ENCODE data around the gene CNGA3. TPM values are rescaled to one million over a fixed set of nuclear protein-coding genes. Genes with fewer than 3 reads are reported as not detected.

CNGA3 gene
- total RNA-seq, 1 experiment from 2014 or later, result not detected

DNA sequence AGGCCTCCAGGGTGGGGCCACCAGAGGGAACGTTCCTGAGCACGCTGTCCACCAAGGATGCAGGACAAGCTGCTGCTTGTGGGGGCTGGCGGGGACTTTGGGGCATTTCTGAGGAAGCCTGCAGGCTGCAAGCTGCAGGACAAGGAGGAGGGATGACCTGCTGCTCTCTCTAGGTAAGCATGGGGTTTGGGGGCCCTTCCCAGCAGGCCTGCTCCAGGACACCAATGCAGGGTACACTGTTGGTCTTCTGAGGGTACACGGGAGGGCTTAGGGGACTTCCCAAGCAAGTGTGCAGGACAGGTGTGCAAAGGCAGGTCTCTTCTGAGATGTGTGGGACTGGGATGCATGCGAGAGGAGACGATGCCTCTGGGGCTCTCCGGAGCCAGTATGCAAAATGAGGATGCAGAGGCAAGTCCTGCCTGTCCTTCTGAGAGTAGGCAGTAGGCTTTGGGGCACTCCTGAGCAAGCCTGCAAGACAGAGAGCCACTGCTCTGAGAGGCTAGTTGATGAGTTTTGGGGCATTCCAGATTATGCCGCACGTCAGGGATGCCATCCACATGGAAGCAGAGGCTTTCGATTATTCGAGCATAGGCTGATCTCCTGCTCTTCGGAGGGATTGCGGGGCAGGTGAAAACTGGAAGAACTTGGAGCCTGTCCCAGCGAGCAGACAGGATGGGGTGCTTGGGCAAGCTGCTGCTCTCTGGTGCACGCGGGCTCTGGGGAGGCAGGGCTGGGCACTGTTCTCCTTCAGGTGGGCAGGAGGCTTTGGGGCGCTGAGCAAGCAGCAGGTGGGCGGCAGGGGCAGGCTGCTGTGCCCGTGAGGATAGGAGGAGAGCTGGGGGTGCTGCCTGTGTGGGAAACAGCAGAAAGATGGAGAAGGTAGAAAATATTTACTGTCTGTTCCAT lies 44.6 kb downstream of the CNGA3 start:
- no TSS peak for BruUV-seq (replicated peaks)
- DNase-seq, result no peak
- no peak overlapping the region for H3K4me3 ChIP-seq (ENCODE audit: low read length)
- H3F3A ChIP-seq (ENCODE audit: low read length, unreplicated experiment), result no peaks in the 10 kb centered on the region
- H3K9me3 ChIP-seq (ENCODE audit: low read length), result no peaks in the 10 kb centered on the region
- ChIA-PET POLR2A (ENCODE audit: unreplicated experiment) (no interaction called here), CTCF (no interaction called here)
- no peaks in the 10 kb centered on the region for H4K20me1 ChIP-seq (ENCODE audit: low read length)
- no peak overlapping the region for H3K9ac ChIP-seq (ENCODE audit: low read length)
- intact Hi-C loops (cut with micrococcal nuclease), result no loop called here
- H3K27ac ChIP-seq (ENCODE audit: low read length), result no peak overlapping the region
- no peaks in the 10 kb centered on the region for H3K79me2 ChIP-seq (ENCODE audit: low read length)
- no peak overlapping the region for H3K4me2 ChIP-seq (ENCODE audit: low read length)
- no peaks in the 10 kb centered on the region for H3K9me2 ChIP-seq (replicated peaks; ENCODE audit: low read length)
- no peak for ATAC-seq
- TF ChIP-seq EZH2phosphoT487 (IDR thresholded peaks at IDR 0.05; ENCODE audit: borderline replicate concordance, low read length) (no peak), EZH2 (IDR thresholded peaks at IDR 0.05; ENCODE audit: low read length, unreplicated experiment) (no peak)
- TF ChIP-seq, protein P1, sequence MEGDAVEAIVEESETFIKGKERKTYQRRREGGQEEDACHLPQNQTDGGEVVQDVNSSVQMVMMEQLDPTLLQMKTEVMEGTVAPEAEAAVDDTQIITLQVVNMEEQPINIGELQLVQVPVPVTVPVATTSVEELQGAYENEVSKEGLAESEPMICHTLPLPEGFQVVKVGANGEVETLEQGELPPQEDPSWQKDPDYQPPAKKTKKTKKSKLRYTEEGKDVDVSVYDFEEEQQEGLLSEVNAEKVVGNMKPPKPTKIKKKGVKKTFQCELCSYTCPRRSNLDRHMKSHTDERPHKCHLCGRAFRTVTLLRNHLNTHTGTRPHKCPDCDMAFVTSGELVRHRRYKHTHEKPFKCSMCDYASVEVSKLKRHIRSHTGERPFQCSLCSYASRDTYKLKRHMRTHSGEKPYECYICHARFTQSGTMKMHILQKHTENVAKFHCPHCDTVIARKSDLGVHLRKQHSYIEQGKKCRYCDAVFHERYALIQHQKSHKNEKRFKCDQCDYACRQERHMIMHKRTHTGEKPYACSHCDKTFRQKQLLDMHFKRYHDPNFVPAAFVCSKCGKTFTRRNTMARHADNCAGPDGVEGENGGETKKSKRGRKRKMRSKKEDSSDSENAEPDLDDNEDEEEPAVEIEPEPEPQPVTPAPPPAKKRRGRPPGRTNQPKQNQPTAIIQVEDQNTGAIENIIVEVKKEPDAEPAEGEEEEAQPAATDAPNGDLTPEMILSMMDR (conservative IDR thresholded peaks at IDR 0.05; ENCODE audit: low read depth, low read length), result no peak
- no peaks in the 10 kb centered on the region for H3K36me3 ChIP-seq (ENCODE audit: low read depth, low read length)
- H3K27me3 ChIP-seq (ENCODE audit: low read length), result no peaks in the 10 kb centered on the region; the same call in 1 of the 2 replicates
- H2AFZ ChIP-seq (ENCODE audit: low read length), result no peak overlapping the region
- H3K4me1 ChIP-seq (ENCODE audit: insufficient read depth, low read length), result no peaks in the 10 kb centered on the region

DNA sequence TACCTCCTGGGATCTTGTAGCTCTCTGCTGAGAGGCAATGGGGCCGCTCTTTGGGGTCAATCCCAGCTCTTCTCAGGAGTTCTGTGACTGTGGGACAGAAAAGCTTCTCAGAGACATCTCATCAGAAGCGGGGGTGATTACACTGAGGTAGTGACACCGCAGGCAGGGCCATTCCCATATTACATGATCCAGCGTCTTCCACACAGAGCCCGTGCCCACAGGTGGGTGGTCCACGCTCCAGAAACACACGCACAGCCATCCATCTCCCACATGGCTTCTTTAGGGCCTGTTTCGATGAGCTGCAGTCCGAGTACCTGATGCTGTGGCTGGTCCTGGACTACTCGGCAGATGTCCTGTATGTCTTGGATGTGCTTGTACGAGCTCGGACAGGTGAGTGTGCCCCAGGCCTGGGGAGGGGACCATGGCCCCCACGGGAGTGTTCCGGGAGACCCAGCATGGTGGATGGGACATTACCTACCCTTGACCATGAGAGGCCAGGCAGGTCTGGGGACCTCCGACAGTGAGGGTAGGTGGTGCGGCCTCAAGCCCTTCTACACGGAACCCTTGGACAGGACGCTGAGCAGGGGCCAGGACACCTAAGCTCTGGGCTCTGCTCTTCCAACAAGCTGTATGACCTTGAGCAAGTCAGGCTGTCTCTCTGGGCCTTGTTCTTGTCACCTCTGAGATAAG lies 45.5 kb downstream of the CNGA3 start:
- TF ChIP-seq EZH2 (IDR thresholded peaks at IDR 0.05; ENCODE audit: low read length, unreplicated experiment) (no peak), EZH2phosphoT487 (IDR thresholded peaks at IDR 0.05; ENCODE audit: borderline replicate concordance, low read length) (no peak)
- TF ChIP-seq, protein P1 (conservative IDR thresholded peaks at IDR 0.05; ENCODE audit: low read depth, low read length), result no peak
- peaks cover 1% of the 10 kb centered on the region; the same call in 1 of the 2 replicates for H3K27me3 ChIP-seq (ENCODE audit: low read length)
- POLR2A ChIA-PET (ENCODE audit: unreplicated experiment), result no interaction called here
- H3K79me2 ChIP-seq (ENCODE audit: low read length), result no peaks in the 10 kb centered on the region
- no peaks in the 10 kb centered on the region for H3K9me2 ChIP-seq (replicated peaks; ENCODE audit: low read length)
- CTCF ChIA-PET, result no interaction called here
- H2AFZ ChIP-seq (ENCODE audit: low read length), result no peak overlapping the region
- H3K4me2 ChIP-seq (ENCODE audit: low read length), result no peak overlapping the region
- intact Hi-C loops (cut with micrococcal nuclease), result no loop called here
- no peak overlapping the region for H3K4me3 ChIP-seq (ENCODE audit: low read length)
- no peaks in the 10 kb centered on the region for H3K4me1 ChIP-seq (ENCODE audit: insufficient read depth, low read length)
- H3K9ac ChIP-seq (ENCODE audit: low read length), result no peak overlapping the region
- H3K36me3 ChIP-seq (ENCODE audit: low read depth, low read length), result no peaks in the 10 kb centered on the region
- H3F3A ChIP-seq (ENCODE audit: low read length, unreplicated experiment), result no peaks in the 10 kb centered on the region
- no TSS peak for BruUV-seq (replicated peaks)
- H4K20me1 ChIP-seq (ENCODE audit: low read length), result no peaks in the 10 kb centered on the region
- no peak overlapping the region for H3K27ac ChIP-seq (ENCODE audit: low read length)
- ATAC-seq (no peak), DNase-seq (no peak)
- no peaks in the 10 kb centered on the region for H3K9me3 ChIP-seq (ENCODE audit: low read length)

Data from PC-3 (cell line).